NCI-H1694 (cell line): Measurements from ENCODE around the gene MAP3K5.

ENCODE experiments used
- DNase-seq: peaks from one replicate; lab custom pipeline; 2025; lab: John Stamatoyannopoulos, UW

The MAP3K5 gene

GRCh38 chr6:136643850-136644596 lies 148.3 kb downstream of the MAP3K5 start:
- DNase-seq, result peak; percentile 64

GRCh38 chr6:136641873-136642465 lies 150.3 kb downstream of the MAP3K5 start:
- DNase-seq, result no peak

- DNase-seq, result no peak
Observed at GRCh38 chr6:136641166-136641565, 151.1 kb downstream of the MAP3K5 start.

- DNase-seq, result no peak
Observed at GRCh38 chr6:136640132-136640915, 152.0 kb downstream of the MAP3K5 start.

- DNase-seq, result no peak
Observed at GRCh38 chr6:136639702-136640101, 152.6 kb downstream of the MAP3K5 start.

GRCh38 chr6:136635615-136636014 lies 156.7 kb downstream of the MAP3K5 start:
- no peak for DNase-seq

- DNase-seq, result no peak
Observed at GRCh38 chr6:136633355-136633754, 158.9 kb downstream of the MAP3K5 start.

GRCh38 chr6:136628996-136629395 lies 163.3 kb downstream of the MAP3K5 start:
- DNase-seq, result no peak

GRCh38 chr6:136627191-136627590 lies 165.1 kb downstream of the MAP3K5 start:
- no peak for DNase-seq

- no peak for DNase-seq
Observed at GRCh38 chr6:136625293-136625692, 167.0 kb downstream of the MAP3K5 start.

- no peak for DNase-seq
Observed at GRCh38 chr6:136624347-136624746, 167.9 kb downstream of the MAP3K5 start.

GRCh38 chr6:136618086-136618485 lies 174.2 kb downstream of the MAP3K5 start:
- no peak for DNase-seq

GRCh38 chr6:136616527-136616926 lies 175.8 kb downstream of the MAP3K5 start:
- DNase-seq, result no peak

GRCh38 chr6:136614994-136615393 lies 177.3 kb downstream of the MAP3K5 start:
- DNase-seq, result no peak

- DNase-seq, result no peak
Observed at GRCh38 chr6:136614350-136614749, 177.9 kb downstream of the MAP3K5 start.

GRCh38 chr6:136613477-136613876 lies 178.8 kb downstream of the MAP3K5 start:
- no peak for DNase-seq

- DNase-seq, result no peak
Observed at GRCh38 chr6:136612666-136613389, 179.4 kb downstream of the MAP3K5 start.

GRCh38 chr6:136611746-136612145 lies 180.5 kb downstream of the MAP3K5 start:
- DNase-seq, result no peak

GRCh38 chr6:136611133-136611532 lies 181.1 kb downstream of the MAP3K5 start:
- no peak for DNase-seq

- DNase-seq, result no peak
Observed at GRCh38 chr6:136609873-136610706, 182.2 kb downstream of the MAP3K5 start.

GRCh38 chr6:136608991-136609390 lies 183.3 kb downstream of the MAP3K5 start:
- DNase-seq, result no peak
